Dermis blood vessel endothelial cell (primary cell): ENCODE measurements around the gene SLC38A1. TPM values are rescaled to one million over a fixed set of nuclear protein-coding genes. Genes with fewer than 3 reads are reported as not detected.

Source experiments
- total RNA-seq: library from RNA; depleted of rRNA; stranded (reverse); fragments of >200 nt; gene quantifications from 2 replicates; pipeline ENCODE4 v1.2.3, GENCODE V29; 2014

SLC38A1 gene
- total RNA-seq, 1 donor from 2014 or later = 136 TPM

Other genes with a start within 250 kb of the SLC38A1 start
- 618 and 745 TPM in 2 replicates for gene SLC38A2, start 103.7 kb upstream of the SLC38A1 start, total RNA-seq